WTC11 (cell line): ENCODE results near the gene AK3. TPM values are rescaled to one million over a fixed set of nuclear protein-coding genes. Genes with fewer than 3 reads are reported as not detected.

Experiments used
- ATAC-seq: fragments of 200-7000 bp; cut with Tn5 transposase; 2 replicates; pipeline ENCODE4 v1.10.0; 2021; ENCODE audit warnings: mild to moderate bottlenecking, moderate library complexity
- CTCF ChIA-PET: fragments of 300-600 bp; sonication (Branson Sonifier 250); formaldehyde crosslinking; loops from one replicate; lab custom pipeline; 2021; ENCODE audit warnings: antibody characterized with exemption; lab: Charles Lee
- POLR2A ChIA-PET: fragments of 350-600 bp; sonication (Branson Sonifier 250); formaldehyde crosslinking; loops from one replicate; lab custom pipeline; 2021; ENCODE audit warnings: antibody characterized with exemption; lab: Charles Lee
- DNase-seq: peaks from one replicate; pipeline ENCODE4 v3.0.0; 2021; ENCODE audit warnings: low spot score
- H3K27ac Mint-ChIP-seq: 2 replicates; pipeline ENCODE4 v1.8.0; 2021; ENCODE audit warnings: mixed read lengths
- H3K27me3 Mint-ChIP-seq: 2 replicates; pipeline ENCODE4 v1.8.0; 2021; ENCODE audit warnings: low read depth, mild to moderate bottlenecking, moderate library complexity, mixed read lengths
- H3K36me3 Mint-ChIP-seq: 2 replicates; pipeline ENCODE4 v1.8.0; 2021; ENCODE audit warnings: mixed read lengths
- H3K4me1 Mint-ChIP-seq: 2 replicates; pipeline ENCODE4 v1.8.0; 2022; ENCODE audit warnings: mixed read lengths
- H3K4me3 Mint-ChIP-seq: 2 replicates; pipeline ENCODE4 v1.8.0; 2021; ENCODE audit warnings: mild to moderate bottlenecking, moderate library complexity, mixed read lengths
- H3K9me3 Mint-ChIP-seq: 2 replicates; pipeline ENCODE4 v1.8.0; 2021; ENCODE audit warnings: mixed read lengths
- CBFB ChIP-seq: sonication (generic); formaldehyde crosslinking; IDR thresholded peaks from 2 replicates; pipeline ENCODE4 v1.8.1; 2022; ENCODE audit warnings: mild to moderate bottlenecking, low read depth, missing genetic modification reagents
- EMX1 ChIP-seq: fragments of 250-450 bp; sonication (Bioruptor Pico); IDR thresholded peaks from 2 replicates; pipeline ENCODE4 v1.8.0; 2021; ENCODE audit warnings: mild to moderate bottlenecking
- GABPB1 ChIP-seq: sonication (generic); formaldehyde crosslinking; IDR thresholded peaks from 2 replicates; pipeline ENCODE4 v1.8.1; 2023; ENCODE audit warnings: mild to moderate bottlenecking, missing genetic modification reagents
- GTF2I ChIP-seq: fragments of 250-450 bp; sonication (Bioruptor Pico); conservative IDR thresholded peaks from 2 replicates; pipeline ENCODE4 v1.4.0; 2021; ENCODE audit warnings: mild to moderate bottlenecking
- HMGA2 ChIP-seq: fragments of 250-450 bp; sonication (Bioruptor Pico); IDR thresholded peaks from 2 replicates; pipeline ENCODE4 v1.4.0; 2021; ENCODE audit warnings: mild to moderate bottlenecking, moderate library complexity
- IRF2 ChIP-seq: sonication (generic); formaldehyde crosslinking; IDR thresholded peaks from 2 replicates; pipeline ENCODE4 v1.8.0; 2022; ENCODE audit warnings: low read depth, missing genetic modification reagents, borderline replicate concordance
- JUN ChIP-seq: sonication (generic); formaldehyde crosslinking; IDR thresholded peaks from 2 replicates; pipeline ENCODE4 v1.8.0; 2023; ENCODE audit warnings: mild to moderate bottlenecking, missing genetic modification reagents
- MXD4 ChIP-seq: fragments of 250-450 bp; sonication (Bioruptor Pico); IDR thresholded peaks from 2 replicates; pipeline ENCODE4 v1.8.0; 2021; ENCODE audit warnings: mild to moderate bottlenecking, moderate library complexity, borderline replicate concordance
- MYBL2 ChIP-seq: sonication (generic); formaldehyde crosslinking; IDR thresholded peaks from 2 replicates; pipeline ENCODE4 v1.8.1; 2023; ENCODE audit warnings: mild to moderate bottlenecking, moderate library complexity, missing genetic modification reagents
- NR2C2 ChIP-seq: sonication (generic); formaldehyde crosslinking; IDR thresholded peaks from 2 replicates; pipeline ENCODE4 v1.8.0; 2022; ENCODE audit warnings: mild to moderate bottlenecking, missing genetic modification reagents
- NR3C1 ChIP-seq: sonication (generic); formaldehyde crosslinking; conservative IDR thresholded peaks from 2 replicates; pipeline ENCODE4 v1.8.1; 2023; ENCODE audit warnings: low read depth, mild to moderate bottlenecking, missing genetic modification reagents
- RELA ChIP-seq: sonication (generic); formaldehyde crosslinking; IDR thresholded peaks from 2 replicates; pipeline ENCODE4 v1.8.1; 2022; ENCODE audit warnings: missing genetic modification reagents, mild to moderate bottlenecking, borderline replicate concordance
- TEAD1 ChIP-seq: sonication (generic); formaldehyde crosslinking; IDR thresholded peaks from 2 replicates; pipeline ENCODE4 v1.8.0; 2022; ENCODE audit warnings: mild to moderate bottlenecking, missing genetic modification reagents
- ZNF138 ChIP-seq: sonication (generic); formaldehyde crosslinking; conservative IDR thresholded peaks from 2 replicates; pipeline ENCODE4 v1.8.1; 2022; ENCODE audit warnings: mild to moderate bottlenecking, moderate library complexity, missing genetic modification reagents
- ZNF317 ChIP-seq: sonication (generic); formaldehyde crosslinking; IDR thresholded peaks from 2 replicates; pipeline ENCODE4 v1.8.1; 2023; ENCODE audit warnings: low read depth, mild to moderate bottlenecking, moderate library complexity, missing genetic modification reagents, borderline replicate concordance
- total RNA-seq: library from RNA; stranded (reverse); gene quantifications from 3 replicates; pipeline ENCODE4 v1.2.3, GENCODE V29; 2021
- TF ChIP-seq, protein P1 (sequence below): sonication (generic); formaldehyde crosslinking; IDR thresholded peaks from 2 replicates; pipeline ENCODE4 v1.8.1; 2022; ENCODE audit warnings: low read depth, mild to moderate bottlenecking, moderate library complexity, missing genetic modification reagents, borderline replicate concordance
- TF ChIP-seq, protein P2 (sequence below): fragments of 250-450 bp; sonication (Bioruptor Pico); IDR thresholded peaks from 2 replicates; pipeline ENCODE4 v1.9.0; 2021; ENCODE audit warnings: moderate library complexity, mild to moderate bottlenecking, inconsistent platforms, borderline replicate concordance
- TF ChIP-seq, protein P3 (sequence below): sonication (generic); formaldehyde crosslinking; IDR thresholded peaks from 2 replicates; pipeline ENCODE4 v1.8.0; 2022; ENCODE audit warnings: missing genetic modification reagents
- TF ChIP-seq, protein P4 (sequence below): sonication (generic); formaldehyde crosslinking; IDR thresholded peaks from 2 replicates; pipeline ENCODE4 v1.8.0; 2022; ENCODE audit warnings: mild to moderate bottlenecking, missing genetic modification reagents
- TF ChIP-seq, protein P5 (sequence below): sonication (generic); formaldehyde crosslinking; IDR thresholded peaks from 2 replicates; pipeline ENCODE4 v1.8.1; 2023; ENCODE audit warnings: mild to moderate bottlenecking, moderate library complexity, missing genetic modification reagents
- TF ChIP-seq, protein P6 (sequence below): fragments of 250-450 bp; sonication (Bioruptor Pico); IDR thresholded peaks from 2 replicates; pipeline ENCODE4 v1.9.0; 2021; ENCODE audit warnings: mild to moderate bottlenecking
- TF ChIP-seq, protein P7 (sequence below): fragments of 250-450 bp; sonication (Bioruptor Pico); IDR thresholded peaks from 2 replicates; pipeline ENCODE4 v2.1.2; 2022; ENCODE audit warnings: mild to moderate bottlenecking, moderate library complexity
- TF ChIP-seq, protein P8 (sequence below): sonication (generic); formaldehyde crosslinking; conservative IDR thresholded peaks from 2 replicates; pipeline ENCODE4 v1.8.1; 2023; ENCODE audit warnings: mild to moderate bottlenecking, low read depth, missing genetic modification reagents, moderate library complexity

AK3 gene
- total RNA-seq, 1 experiment from 2014 or later: 28.5 TPM

DNA sequence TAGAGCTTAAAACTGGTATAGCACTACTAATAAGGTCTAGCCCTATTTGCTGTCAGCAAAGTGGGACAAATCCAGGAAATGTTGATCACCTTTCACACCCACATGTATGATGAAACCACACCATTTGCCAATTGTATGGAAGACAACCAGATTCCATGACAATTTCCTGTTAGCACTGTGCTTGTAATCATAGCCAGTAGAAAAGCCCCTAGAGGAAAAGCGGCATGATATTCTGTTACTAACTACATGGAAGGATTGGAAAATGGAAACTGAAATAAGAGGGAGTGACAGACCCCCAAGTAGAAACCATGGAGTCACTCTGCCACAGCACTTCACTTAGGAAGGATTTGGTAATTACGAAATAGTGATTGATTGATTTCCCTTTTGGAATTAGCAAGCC, 75.6 kb downstream of the AK3 start:
- peak overlapping the region; percentile 82 for H3K4me3 Mint-ChIP-seq
- H3K36me3 Mint-ChIP-seq: peaks cover 2% of the 10 kb centered on the region; the same call in 1 of the 2 replicates
- ChIA-PET POLR2A (interaction anchor here (0.6 to 2.3 kb wide), 3 partner anchors 8 to 76 kb away, joined by 3 to 13 read pairs (median 3); partner anchors contain the start of genes AK3 and CDC37L1), CTCF (interaction anchor here (0.6 to 2.4 kb wide), 6 partner anchors 9 to 279 kb away, joined by 3 to 8 read pairs (median 4); partner anchors contain the start of gene CDC37L1)
- no peaks in the 10 kb centered on the region; the same call in 1 of the 2 replicates for H3K27me3 Mint-ChIP-seq
- H3K4me1 Mint-ChIP-seq: peaks cover 60% of the 10 kb centered on the region
- H3K27ac Mint-ChIP-seq: no peak overlapping the region
- TF ChIP-seq NR2C2 (CRISPR knock-in tag) (no peak), NR3C1 (CRISPR knock-in tag) (no peak), GABPB1 (CRISPR knock-in tag) (no peak), CBFB (CRISPR knock-in tag) (no peak), JUN (CRISPR knock-in tag) (no peak), MXD4 (no peak), MYBL2 (no peak), EMX1 (no peak), IRF2 (CRISPR knock-in tag) (no peak), TEAD1 (CRISPR knock-in tag) (no peak), RELA (no peak)
- TF ChIP-seq, protein P1, sequence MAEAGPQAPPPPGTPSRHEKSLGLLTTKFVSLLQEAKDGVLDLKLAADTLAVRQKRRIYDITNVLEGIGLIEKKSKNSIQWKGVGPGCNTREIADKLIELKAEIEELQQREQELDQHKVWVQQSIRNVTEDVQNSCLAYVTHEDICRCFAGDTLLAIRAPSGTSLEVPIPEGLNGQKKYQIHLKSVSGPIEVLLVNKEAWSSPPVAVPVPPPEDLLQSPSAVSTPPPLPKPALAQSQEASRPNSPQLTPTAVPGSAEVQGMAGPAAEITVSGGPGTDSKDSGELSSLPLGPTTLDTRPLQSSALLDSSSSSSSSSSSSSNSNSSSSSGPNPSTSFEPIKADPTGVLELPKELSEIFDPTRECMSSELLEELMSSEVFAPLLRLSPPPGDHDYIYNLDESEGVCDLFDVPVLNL (CRISPR knock-in tag): no peak
- TF ChIP-seq, protein P2, sequence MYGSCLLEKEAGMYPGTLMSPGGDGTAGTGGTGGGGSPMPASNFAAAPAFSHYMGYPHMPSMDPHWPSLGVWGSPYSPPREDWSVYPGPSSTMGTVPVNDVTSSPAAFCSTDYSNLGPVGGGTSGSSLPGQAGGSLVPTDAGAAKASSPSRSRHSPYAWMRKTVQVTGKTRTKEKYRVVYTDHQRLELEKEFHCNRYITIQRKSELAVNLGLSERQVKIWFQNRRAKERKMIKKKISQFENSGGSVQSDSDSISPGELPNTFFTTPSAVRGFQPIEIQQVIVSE (CRISPR knock-in tag): no peak
- TF ChIP-seq, protein P3, sequence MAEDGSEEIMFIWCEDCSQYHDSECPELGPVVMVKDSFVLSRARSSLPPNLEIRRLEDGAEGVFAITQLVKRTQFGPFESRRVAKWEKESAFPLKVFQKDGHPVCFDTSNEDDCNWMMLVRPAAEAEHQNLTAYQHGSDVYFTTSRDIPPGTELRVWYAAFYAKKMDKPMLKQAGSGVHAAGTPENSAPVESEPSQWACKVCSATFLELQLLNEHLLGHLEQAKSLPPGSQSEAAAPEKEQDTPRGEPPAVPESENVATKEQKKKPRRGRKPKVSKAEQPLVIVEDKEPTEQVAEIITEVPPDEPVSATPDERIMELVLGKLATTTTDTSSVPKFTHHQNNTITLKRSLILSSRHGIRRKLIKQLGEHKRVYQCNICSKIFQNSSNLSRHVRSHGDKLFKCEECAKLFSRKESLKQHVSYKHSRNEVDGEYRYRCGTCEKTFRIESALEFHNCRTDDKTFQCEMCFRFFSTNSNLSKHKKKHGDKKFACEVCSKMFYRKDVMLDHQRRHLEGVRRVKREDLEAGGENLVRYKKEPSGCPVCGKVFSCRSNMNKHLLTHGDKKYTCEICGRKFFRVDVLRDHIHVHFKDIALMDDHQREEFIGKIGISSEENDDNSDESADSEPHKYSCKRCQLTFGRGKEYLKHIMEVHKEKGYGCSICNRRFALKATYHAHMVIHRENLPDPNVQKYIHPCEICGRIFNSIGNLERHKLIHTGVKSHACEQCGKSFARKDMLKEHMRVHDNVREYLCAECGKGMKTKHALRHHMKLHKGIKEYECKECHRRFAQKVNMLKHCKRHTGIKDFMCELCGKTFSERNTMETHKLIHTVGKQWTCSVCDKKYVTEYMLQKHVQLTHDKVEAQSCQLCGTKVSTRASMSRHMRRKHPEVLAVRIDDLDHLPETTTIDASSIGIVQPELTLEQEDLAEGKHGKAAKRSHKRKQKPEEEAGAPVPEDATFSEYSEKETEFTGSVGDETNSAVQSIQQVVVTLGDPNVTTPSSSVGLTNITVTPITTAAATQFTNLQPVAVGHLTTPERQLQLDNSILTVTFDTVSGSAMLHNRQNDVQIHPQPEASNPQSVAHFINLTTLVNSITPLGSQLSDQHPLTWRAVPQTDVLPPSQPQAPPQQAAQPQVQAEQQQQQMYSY (CRISPR knock-in tag): no peak
- TF ChIP-seq, protein P4, sequence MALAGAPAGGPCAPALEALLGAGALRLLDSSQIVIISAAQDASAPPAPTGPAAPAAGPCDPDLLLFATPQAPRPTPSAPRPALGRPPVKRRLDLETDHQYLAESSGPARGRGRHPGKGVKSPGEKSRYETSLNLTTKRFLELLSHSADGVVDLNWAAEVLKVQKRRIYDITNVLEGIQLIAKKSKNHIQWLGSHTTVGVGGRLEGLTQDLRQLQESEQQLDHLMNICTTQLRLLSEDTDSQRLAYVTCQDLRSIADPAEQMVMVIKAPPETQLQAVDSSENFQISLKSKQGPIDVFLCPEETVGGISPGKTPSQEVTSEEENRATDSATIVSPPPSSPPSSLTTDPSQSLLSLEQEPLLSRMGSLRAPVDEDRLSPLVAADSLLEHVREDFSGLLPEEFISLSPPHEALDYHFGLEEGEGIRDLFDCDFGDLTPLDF (CRISPR knock-in tag): no peak
- TF ChIP-seq, protein P5, sequence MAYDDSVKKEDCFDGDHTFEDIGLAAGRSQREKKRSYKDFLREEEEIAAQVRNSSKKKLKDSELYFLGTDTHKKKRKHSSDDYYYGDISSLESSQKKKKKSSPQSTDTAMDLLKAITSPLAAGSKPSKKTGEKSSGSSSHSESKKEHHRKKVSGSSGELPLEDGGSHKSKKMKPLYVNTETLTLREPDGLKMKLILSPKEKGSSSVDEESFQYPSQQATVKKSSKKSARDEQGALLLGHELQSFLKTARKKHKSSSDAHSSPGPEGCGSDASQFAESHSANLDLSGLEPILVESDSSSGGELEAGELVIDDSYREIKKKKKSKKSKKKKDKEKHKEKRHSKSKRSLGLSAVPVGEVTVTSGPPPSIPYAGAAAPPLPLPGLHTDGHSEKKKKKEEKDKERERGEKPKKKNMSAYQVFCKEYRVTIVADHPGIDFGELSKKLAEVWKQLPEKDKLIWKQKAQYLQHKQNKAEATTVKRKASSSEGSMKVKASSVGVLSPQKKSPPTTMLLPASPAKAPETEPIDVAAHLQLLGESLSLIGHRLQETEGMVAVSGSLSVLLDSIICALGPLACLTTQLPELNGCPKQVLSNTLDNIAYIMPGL: no peak
- H3K9me3 Mint-ChIP-seq: peaks cover 1% of the 10 kb centered on the region; the same call in 1 of the 2 replicates
- DNase-seq: no peak
- no peak for ATAC-seq

DNA sequence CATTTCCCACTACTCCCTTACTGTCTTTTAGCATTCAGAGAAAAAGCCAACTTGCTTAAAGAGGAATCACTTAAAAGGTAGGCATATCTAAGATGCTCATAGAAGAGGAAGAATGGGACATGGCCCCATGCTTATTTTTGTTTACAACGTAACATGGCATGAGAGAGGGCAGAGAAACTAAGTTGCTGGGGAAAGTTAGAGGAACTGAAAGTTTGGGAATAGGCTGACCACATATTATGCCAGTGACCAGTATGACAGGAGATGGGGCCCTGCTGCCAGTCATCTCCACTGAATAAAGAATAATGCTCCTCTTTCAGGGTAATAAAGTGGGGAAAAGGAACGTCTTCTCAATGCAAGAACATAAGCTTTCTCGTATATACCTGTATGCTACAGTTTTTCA, 77.0 kb downstream of the AK3 start:
- Mint-ChIP-seq H3K36me3 (peaks cover 5% of the 10 kb centered on the region), H3K9me3 (peaks cover 5% of the 10 kb centered on the region; the same call in 1 of the 2 replicates), H3K27me3 (no peaks in the 10 kb centered on the region; the same call in 1 of the 2 replicates), H3K4me1 (peaks cover 59% of the 10 kb centered on the region), H3K27ac (no peak overlapping the region), H3K4me3 (peak overlapping the region; percentile 82)
- DNase-seq (no peak), ATAC-seq (no peak)
- ChIA-PET POLR2A (interaction anchor here (3.4 kb wide), 1 partner anchor 16 kb away, joined by 14 read pairs; the partner anchor contains the start of gene CDC37L1), CTCF (interaction anchor here (2.4 kb wide), 1 partner anchor 79 kb away, joined by 8 read pairs; no protein-coding TSS in a partner anchor)
- no peak for TF ChIP-seq JUN (CRISPR knock-in tag)
- TF ChIP-seq HMGA2 (CRISPR knock-in tag): no peak
- TF ChIP-seq, protein P6, sequence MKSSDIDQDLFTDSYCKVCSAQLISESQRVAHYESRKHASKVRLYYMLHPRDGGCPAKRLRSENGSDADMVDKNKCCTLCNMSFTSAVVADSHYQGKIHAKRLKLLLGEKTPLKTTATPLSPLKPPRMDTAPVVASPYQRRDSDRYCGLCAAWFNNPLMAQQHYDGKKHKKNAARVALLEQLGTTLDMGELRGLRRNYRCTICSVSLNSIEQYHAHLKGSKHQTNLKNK (CRISPR knock-in tag): no peak
- TF ChIP-seq ZNF138 (CRISPR knock-in tag): no peak
- TF ChIP-seq, protein P7, sequence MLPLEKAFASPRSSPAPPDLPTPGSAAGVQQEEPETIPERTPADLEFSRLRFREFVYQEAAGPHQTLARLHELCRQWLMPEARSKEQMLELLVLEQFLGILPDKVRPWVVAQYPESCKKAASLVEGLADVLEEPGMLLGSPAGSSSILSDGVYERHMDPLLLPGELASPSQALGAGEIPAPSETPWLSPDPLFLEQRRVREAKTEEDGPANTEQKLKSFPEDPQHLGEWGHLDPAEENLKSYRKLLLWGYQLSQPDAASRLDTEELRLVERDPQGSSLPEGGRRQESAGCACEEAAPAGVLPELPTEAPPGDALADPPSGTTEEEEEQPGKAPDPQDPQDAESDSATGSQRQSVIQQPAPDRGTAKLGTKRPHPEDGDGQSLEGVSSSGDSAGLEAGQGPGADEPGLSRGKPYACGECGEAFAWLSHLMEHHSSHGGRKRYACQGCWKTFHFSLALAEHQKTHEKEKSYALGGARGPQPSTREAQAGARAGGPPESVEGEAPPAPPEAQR (CRISPR knock-in tag): no peak
- TF ChIP-seq ZNF317 (CRISPR knock-in tag): no peak
- TF ChIP-seq, protein P8, sequence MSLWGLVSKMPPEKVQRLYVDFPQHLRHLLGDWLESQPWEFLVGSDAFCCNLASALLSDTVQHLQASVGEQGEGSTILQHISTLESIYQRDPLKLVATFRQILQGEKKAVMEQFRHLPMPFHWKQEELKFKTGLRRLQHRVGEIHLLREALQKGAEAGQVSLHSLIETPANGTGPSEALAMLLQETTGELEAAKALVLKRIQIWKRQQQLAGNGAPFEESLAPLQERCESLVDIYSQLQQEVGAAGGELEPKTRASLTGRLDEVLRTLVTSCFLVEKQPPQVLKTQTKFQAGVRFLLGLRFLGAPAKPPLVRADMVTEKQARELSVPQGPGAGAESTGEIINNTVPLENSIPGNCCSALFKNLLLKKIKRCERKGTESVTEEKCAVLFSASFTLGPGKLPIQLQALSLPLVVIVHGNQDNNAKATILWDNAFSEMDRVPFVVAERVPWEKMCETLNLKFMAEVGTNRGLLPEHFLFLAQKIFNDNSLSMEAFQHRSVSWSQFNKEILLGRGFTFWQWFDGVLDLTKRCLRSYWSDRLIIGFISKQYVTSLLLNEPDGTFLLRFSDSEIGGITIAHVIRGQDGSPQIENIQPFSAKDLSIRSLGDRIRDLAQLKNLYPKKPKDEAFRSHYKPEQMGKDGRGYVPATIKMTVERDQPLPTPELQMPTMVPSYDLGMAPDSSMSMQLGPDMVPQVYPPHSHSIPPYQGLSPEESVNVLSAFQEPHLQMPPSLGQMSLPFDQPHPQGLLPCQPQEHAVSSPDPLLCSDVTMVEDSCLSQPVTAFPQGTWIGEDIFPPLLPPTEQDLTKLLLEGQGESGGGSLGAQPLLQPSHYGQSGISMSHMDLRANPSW: no peak
- no peak for TF ChIP-seq GTF2I (CRISPR knock-in tag)
